ENCODE measurements around the gene FGF12. TPM values are rescaled to one million over a fixed set of nuclear protein-coding genes. Genes with fewer than 3 reads are reported as not detected.

Gene FGF12
- total RNA-seq, 1 donor from 2014 or later = 3.2 TPM

DNA sequence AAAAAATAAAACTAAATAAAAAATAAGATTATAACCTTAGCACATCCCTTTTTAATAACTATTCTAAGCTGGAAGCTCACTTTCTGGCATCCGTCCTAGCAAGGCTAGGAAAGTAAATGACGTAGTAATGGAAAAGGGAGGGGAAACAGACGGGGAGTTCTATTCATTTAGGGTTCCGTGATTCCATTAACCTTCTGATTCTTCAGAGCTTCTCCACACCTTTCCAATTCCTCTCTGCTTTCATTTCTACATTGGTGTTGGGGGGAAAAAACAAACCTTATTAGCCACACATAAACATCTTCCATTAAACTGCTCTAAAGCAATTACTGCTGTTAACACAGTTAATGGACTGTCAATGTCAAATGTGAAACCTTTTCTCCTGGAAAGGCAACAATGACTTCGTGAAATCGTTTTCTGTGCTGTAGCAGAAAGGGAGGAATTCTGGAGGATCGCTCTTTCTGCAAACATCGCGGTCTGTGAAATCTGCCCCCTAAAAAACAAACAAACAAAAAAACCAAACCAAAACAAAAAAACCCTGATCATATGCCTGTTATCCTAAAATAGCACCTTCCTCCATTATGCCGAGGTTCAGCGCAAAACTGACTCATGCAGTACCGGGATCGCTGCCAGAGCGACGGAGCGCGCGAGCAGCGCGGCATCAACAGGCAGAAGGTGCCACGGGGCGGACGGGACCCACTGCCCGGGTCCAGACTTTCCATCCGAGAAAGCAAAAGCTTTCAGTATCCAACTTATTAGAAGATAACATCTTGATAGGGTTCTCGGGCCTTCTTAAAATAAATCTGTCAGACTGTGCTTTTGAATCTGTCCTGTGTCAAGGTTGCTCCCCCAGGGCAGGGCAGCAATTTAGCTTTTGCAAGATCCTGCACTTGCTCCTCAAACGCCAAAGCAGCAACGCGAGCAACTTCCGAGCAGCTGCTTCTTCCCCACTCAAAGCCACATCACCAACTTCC, 156.2 kb downstream of the FGF12 start:
- ATAC-seq (peak; percentile 56), DNase-seq (peak; percentile 67)
- Histone ChIP-seq H3K4me1 (no peaks in the 10 kb centered on the region), H3K36me3 (no peaks in the 10 kb centered on the region), H3K27me3 (no peaks in the 10 kb centered on the region), H3K9me3 (no peaks in the 10 kb centered on the region), H3K4me3 (peak overlapping the region; percentile 23), H3K27ac (no peak overlapping the region)
- intact Hi-C loops (cut with DNase I) = no loop called here
- TF ChIP-seq, protein P1, sequence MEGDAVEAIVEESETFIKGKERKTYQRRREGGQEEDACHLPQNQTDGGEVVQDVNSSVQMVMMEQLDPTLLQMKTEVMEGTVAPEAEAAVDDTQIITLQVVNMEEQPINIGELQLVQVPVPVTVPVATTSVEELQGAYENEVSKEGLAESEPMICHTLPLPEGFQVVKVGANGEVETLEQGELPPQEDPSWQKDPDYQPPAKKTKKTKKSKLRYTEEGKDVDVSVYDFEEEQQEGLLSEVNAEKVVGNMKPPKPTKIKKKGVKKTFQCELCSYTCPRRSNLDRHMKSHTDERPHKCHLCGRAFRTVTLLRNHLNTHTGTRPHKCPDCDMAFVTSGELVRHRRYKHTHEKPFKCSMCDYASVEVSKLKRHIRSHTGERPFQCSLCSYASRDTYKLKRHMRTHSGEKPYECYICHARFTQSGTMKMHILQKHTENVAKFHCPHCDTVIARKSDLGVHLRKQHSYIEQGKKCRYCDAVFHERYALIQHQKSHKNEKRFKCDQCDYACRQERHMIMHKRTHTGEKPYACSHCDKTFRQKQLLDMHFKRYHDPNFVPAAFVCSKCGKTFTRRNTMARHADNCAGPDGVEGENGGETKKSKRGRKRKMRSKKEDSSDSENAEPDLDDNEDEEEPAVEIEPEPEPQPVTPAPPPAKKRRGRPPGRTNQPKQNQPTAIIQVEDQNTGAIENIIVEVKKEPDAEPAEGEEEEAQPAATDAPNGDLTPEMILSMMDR (IDR thresholded peaks at IDR 0.05) = no peak

DNA sequence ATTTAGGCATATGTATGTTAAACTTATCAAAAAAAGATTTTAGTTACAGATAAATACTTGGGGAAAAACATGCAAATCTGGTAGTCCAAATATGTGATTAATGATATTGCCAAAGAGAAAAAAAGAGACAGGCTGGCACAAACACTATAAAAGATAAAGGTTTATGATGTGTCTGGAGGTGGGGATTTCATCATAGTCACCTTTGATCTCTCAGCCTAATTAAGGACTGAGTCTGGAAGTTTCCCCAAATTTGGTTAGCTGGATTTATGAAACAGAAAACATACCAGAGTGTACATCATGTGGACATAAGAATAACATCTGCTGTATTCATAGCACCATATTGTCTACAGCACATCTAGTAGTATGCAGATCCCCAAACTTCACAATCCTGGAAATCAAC, 157.0 kb downstream of the FGF12 start:
- DNase-seq = no peak
- Histone ChIP-seq H3K36me3 (no peaks in the 10 kb centered on the region), H3K4me3 (no peak overlapping the region), H3K4me1 (no peaks in the 10 kb centered on the region), H3K9me3 (no peaks in the 10 kb centered on the region), H3K27me3 (no peaks in the 10 kb centered on the region), H3K27ac (no peak overlapping the region)
- intact Hi-C loops (cut with DNase I) = no loop called here
- TF ChIP-seq, protein P1 (IDR thresholded peaks at IDR 0.05) = no peak
- ATAC-seq = no peak

DNA sequence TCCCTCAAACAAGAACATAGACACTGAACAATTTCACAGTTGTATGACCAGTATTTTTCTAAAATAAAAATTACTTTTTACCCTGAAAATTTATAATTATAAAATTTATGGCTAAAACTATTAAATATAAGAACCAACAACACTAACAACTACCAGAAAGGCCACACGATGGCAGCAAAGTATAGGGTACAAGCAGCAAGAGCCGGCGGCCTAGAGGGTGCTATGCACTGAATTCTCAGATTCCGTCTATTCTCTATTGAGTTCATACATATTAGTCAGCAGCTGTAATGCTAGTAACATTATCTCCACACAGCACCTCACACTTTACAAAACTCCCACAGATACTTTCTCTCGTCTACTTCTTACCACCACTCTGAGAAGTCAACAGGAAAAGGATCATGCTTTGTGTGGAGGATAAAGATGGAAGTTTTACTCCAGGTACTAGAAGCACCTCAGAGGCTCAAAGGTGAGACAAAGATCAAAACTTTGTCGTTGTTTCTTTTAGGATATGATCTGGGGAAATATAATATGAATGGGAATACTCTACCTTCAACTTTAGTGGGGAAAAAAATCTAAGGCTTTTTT, 160.5 kb downstream of the FGF12 start:
- TF ChIP-seq, protein P1 (IDR thresholded peaks at IDR 0.05) = peak; percentile 70
- no peak overlapping the region for H3K27ac ChIP-seq
- ATAC-seq (peak; percentile 93), DNase-seq (peak; percentile 65)
- no peaks in the 10 kb centered on the region for H3K36me3 ChIP-seq
- no peaks in the 10 kb centered on the region for H3K9me3 ChIP-seq
- intact Hi-C loops (cut with DNase I) = no loop called here
- H3K27me3 ChIP-seq = no peaks in the 10 kb centered on the region
- no peak overlapping the region for H3K4me3 ChIP-seq
- no peaks in the 10 kb centered on the region for H3K4me1 ChIP-seq

DNA sequence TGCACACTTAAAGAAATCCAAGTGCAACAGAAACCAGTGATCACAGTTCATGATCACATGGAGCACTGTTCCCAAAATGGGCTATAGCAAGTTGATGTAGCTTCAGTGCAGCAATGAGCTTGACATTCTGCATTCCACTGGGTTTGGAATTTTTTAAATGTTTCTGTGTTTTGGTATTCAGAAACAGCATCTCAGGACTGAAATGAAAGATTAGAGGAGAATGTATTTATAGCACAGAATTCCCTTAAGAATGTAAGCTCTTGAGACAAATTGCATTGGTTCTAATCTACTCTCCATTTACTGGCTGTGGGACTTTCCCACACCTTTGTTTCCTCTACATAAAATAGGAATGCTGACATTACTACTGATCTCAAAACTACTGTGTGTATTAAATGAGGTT, 162.7 kb downstream of the FGF12 start:
- no peaks in the 10 kb centered on the region for H3K4me1 ChIP-seq
- DNase-seq (no peak), ATAC-seq (no peak)
- TF ChIP-seq, protein P1 (IDR thresholded peaks at IDR 0.05) = no peak
- no peaks in the 10 kb centered on the region for H3K36me3 ChIP-seq
- no peaks in the 10 kb centered on the region for H3K27me3 ChIP-seq
- no peak overlapping the region for H3K4me3 ChIP-seq
- no peaks in the 10 kb centered on the region for H3K9me3 ChIP-seq
- H3K27ac ChIP-seq = no peak overlapping the region
- intact Hi-C loops (cut with DNase I) = no loop called here

DNA sequence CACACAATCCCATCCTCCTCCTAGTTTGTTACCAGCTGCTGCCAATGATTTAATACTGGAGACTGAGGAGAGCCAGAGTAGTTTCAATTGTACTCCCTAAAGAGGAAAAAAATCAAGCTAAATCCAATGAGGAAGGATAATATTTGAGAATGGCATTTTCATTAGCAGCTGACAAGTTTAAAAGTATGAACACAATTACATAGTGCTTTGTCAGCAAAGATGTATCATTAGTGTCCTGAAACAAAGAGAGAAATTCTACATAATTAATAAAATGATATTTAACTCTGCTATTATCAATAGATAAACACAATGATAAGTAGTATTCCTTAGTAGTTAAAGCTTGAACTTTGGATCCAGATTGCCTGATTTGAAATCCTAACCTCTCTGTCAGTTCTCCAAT, 163.9 kb downstream of the FGF12 start:
- no peak overlapping the region for H3K4me3 ChIP-seq
- intact Hi-C loops (cut with DNase I) = no loop called here
- DNase-seq = no peak
- no peaks in the 10 kb centered on the region for H3K27me3 ChIP-seq
- no peak overlapping the region for H3K27ac ChIP-seq
- ATAC-seq = no peak
- no peaks in the 10 kb centered on the region for H3K9me3 ChIP-seq
- TF ChIP-seq, protein P1 (IDR thresholded peaks at IDR 0.05) = no peak
- H3K36me3 ChIP-seq = no peaks in the 10 kb centered on the region
- H3K4me1 ChIP-seq = no peaks in the 10 kb centered on the region
